Subcutaneous adipose tissue (tissue), 4 donors: Measurements from ENCODE around the gene C1QL4. TPM values are rescaled to one million over a fixed set of nuclear protein-coding genes. Genes with fewer than 3 reads are reported as not detected.

Source experiments
- total RNA-seq, 4 donors: library from RNA; depleted of rRNA; stranded (reverse); fragments of >200 nt; gene quantifications; one replicate each; pipeline ENCODE4 v1.1.0, GENCODE V29; 2016
- TF ChIP-seq, protein P1 (sequence below): fragments of 450-650 bp; IDR thresholded peaks from one replicate; pipeline ENCODE4 v1.5.1; 2016; ENCODE audit warnings: low read depth, mild to moderate bottlenecking, control low read depth, antibody characterized with exemption, moderate library complexity

The C1QL4 gene
- total RNA-seq, result not detected

DNA sequence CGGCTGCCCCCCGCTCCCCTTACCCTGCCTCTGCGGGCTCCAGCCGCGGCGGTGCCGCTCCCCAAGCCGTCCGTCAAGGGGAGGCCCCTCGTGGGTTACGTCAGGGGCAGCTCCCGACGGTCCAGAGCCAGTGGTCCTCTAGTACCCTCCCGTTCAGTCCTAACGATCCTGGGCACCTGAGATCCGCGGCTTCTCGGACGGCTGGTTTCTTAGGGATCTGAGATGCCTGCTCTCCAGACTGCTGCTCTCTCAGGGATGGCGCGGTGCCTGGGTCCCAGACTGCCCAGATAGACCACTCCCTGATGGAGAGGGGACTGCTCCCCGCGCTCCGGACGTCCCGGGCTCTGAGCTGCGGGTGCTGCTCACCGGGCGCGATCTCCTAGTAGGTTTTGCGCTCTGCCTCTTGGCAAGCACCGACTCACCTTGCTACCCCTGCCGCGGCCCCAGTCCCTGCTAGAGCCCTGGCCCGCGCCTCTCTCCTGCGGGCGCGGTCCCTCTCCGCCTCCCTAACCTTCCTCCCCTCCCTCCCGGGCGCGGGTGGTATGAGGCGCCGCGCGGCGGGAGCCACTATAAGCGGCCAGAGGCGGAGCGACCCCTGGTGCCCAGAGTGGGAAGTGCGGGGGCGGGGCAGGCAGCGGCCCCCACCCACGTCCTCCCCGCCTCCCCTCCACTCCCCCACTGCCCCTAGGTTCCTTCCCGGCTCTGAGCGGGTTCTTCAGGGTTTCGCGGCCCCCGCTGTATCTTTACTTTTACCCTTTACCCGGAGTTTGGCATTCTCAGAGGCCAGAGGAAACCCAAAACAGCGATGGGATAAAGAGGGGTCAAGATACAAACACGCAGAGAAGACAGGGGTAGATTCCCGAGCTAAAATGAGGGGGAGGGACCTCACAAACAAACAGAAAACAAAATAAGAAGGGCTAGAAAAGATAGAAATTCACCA, at the start of gene C1QL4:
Gene C1QL4, minus strand, starts transcription at position 544 of the 940 bp plus-strand sequence. CDS start 711 bp downstream, outside the sequence.
- TF ChIP-seq, protein P1, sequence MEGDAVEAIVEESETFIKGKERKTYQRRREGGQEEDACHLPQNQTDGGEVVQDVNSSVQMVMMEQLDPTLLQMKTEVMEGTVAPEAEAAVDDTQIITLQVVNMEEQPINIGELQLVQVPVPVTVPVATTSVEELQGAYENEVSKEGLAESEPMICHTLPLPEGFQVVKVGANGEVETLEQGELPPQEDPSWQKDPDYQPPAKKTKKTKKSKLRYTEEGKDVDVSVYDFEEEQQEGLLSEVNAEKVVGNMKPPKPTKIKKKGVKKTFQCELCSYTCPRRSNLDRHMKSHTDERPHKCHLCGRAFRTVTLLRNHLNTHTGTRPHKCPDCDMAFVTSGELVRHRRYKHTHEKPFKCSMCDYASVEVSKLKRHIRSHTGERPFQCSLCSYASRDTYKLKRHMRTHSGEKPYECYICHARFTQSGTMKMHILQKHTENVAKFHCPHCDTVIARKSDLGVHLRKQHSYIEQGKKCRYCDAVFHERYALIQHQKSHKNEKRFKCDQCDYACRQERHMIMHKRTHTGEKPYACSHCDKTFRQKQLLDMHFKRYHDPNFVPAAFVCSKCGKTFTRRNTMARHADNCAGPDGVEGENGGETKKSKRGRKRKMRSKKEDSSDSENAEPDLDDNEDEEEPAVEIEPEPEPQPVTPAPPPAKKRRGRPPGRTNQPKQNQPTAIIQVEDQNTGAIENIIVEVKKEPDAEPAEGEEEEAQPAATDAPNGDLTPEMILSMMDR, result no peak

GRCh38 chr12:49377386-49377785, 40.4 kb upstream of the C1QL4 start:
- TF ChIP-seq, protein P1, result no peak

DNA sequence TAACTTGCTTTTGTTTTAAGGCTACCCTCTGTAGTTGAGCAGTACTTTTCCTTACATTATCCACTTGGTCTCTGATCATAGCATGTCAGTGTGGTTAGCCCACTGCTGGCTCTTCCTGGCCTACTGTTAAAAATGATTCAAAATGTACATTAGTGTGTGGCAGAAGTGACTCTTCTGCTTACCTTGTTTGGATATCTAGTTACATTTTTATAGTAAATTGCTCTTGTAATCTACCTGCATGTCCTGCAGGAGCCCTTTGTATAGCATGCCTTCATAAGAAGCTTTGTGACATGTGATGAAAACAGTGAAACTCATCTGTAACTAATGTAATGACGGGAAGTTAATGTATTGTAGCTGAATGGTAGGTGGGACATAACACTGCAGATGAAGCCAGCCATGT, 38.4 kb upstream of the C1QL4 start:
- TF ChIP-seq, protein P1, result no peak

DNA sequence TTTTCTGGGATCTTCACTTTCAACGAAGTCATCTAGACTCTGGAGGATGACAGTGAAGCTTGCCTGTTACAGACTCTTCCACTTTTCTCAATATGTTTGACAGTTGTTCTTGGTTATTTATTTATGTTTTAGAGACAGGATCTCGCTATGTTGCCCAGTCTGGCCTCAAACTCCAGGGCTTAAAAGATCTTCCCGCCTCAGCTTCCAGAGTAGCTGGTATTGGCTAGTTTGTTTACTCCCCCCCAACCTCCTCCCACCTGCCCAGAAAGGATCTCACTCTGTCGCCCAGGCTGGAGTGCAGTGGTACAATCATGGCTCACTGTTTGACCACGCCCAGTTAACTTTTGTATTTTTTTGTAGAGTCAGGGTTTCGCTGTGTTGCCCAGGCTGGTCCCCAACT, 33.6 kb upstream of the C1QL4 start:
- TF ChIP-seq, protein P1, result no peak

- TF ChIP-seq, protein P1, result no peak
These were observed 32.6 kb upstream of the C1QL4 start for GRCh38 chr12:49369411-49370145.

- TF ChIP-seq, protein P1, result no peak
These were observed 31.2 kb upstream of the C1QL4 start for GRCh38 chr12:49368240-49368600.
